AG10803 (cell line): ENCODE measurements around the gene SP110.

ENCODE experiments used
- DNase-seq: peaks from one replicate; pipeline ENCODE4 v3.0.0; 2010; ENCODE audit warnings: low read depth
- H3K4me3 ChIP-seq: 2 replicates; pipeline ENCODE4 v1.5.1; 2011; ENCODE audit warnings: mild to moderate bottlenecking, low read length, control low read depth
- TF ChIP-seq, protein P1 (sequence below): conservative IDR thresholded peaks from 2 replicates; pipeline ENCODE4 v1.5.1; 2011; ENCODE audit warnings: mild to moderate bottlenecking, low read length, control low read depth, inconsistent platforms

Gene SP110

DNA sequence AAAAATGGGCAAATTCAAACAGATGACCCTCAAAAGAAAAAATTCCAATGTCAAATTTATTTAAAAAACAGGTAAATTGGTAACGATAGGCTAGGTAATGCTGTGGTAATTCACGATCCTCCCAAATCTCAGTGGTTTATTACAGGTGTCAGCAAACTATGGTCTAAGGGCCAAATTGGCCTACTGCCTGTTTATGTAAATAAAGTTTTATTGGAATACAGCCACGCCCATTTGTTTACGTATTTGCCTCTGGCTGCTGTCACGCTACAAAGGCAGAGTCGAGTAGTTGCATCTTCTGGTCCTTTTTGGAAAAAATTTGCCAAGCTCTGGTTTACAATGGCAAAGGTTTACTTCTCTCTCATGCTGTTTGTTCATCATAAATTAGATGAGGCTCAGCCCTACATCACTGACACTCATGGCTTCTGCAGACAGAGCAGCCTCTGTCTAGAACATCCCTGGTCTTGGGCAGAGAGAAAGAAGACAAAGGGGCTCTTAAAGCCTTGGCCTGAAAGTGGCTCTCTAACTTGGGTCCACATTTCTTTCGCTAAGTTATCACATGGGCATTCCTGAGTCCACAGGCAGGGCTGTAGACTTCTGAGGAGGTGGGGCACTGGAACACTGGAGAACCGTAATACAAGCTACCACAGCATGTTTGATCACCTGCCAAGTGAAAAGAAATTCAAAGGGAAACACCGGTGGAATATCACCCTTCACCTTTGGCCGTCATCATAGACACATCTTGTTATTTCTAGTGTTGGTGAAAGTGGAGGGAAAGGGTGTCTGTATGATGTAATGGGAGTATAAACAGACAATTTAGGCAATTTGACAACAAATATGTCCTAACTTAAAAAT lies 34.8 kb downstream of the SP110 start:
- no peak overlapping the region for H3K4me3 ChIP-seq
- TF ChIP-seq, protein P1, sequence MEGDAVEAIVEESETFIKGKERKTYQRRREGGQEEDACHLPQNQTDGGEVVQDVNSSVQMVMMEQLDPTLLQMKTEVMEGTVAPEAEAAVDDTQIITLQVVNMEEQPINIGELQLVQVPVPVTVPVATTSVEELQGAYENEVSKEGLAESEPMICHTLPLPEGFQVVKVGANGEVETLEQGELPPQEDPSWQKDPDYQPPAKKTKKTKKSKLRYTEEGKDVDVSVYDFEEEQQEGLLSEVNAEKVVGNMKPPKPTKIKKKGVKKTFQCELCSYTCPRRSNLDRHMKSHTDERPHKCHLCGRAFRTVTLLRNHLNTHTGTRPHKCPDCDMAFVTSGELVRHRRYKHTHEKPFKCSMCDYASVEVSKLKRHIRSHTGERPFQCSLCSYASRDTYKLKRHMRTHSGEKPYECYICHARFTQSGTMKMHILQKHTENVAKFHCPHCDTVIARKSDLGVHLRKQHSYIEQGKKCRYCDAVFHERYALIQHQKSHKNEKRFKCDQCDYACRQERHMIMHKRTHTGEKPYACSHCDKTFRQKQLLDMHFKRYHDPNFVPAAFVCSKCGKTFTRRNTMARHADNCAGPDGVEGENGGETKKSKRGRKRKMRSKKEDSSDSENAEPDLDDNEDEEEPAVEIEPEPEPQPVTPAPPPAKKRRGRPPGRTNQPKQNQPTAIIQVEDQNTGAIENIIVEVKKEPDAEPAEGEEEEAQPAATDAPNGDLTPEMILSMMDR = no peak
- peak; percentile 28 for DNase-seq

DNA sequence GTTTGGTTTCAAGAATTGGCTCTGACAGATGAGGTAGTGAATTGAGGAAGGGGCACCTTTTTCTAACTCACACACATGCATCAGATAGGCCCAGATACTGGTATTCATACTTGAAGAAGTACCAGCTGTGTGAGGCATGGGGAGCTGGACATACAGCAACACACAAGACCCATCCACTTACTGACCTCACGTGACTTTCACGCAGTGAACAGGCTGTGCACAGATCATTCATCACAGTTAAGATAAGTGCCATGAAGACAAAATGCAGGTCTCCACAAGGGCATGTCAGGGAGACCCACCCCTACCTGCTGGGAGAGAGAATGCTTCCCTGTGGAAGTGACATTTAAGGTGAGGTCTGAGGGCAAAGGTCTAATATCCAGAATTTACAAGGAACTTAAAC lies 38.6 kb downstream of the SP110 start:
- H3K4me3 ChIP-seq = no peak overlapping the region
- TF ChIP-seq, protein P1 = no peak
- no peak for DNase-seq

DNA sequence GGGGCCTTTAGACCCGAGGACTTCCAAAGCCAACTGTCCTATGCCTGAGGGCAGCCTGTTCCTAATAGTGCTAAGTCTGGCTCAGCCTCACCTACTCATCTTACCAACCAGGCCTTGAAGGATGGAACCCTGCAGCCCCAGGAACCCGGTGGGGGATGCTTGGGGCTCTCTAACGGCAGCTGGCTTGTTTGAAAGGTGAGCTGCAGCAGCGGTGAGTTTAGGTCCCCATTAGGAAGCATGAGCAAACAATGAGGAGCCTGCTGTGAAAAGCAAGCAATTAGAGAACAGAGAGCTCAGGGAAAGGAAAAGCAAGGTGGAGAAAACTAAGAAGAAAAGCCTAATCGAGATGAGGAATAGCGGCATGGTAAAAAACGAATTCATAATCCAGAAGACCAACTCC lies 39.9 kb downstream of the SP110 start:
- DNase-seq = no peak
- TF ChIP-seq, protein P1 = no peak
- H3K4me3 ChIP-seq = no peak overlapping the region

DNA sequence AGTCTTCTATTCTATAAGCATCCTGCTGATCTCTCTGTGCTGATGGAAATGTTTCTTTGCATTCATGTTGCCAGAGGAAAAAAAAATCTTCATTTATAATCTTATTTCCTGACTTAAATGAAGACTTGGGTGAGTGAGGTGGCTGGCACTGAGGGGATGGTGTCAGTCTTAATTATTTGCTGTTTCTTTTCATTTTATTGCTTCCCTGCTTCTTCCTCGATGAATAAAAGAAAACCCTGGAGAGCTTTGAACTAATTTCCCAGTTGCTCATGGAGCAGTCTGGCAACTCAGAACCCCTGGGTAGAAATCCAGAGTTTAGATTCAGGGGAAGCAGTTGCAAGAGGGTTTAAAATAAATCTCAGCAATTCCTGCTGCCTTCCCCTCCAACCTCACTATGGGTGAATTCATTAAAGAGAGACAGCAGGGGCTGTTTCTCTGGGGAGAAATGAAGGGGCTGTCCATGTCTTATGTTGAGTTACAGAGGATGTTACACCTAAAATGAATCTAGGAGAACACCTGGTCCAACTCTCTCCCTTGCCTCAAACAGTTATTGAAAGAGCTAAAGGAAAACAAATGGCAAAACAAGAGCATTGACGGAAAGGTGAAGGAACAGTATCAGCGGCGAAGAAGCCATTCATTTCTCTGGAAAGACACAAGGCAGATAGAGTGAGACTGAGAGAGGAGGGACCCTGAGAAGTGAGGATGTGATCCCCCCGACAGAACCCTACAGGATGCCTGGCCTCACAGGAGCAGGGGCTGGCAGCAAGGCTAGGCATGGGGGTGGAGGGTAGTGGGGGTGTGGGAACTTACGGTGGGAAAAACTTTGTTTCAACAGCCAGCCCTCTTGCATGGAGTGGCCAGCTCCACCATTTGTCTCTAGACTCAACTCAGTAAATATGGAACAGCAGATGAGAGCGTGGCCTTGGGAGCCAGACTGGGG lies 41.0 kb downstream of the SP110 start:
- DNase-seq = no peak
- no peak overlapping the region for H3K4me3 ChIP-seq
- TF ChIP-seq, protein P1 = no peak

DNA sequence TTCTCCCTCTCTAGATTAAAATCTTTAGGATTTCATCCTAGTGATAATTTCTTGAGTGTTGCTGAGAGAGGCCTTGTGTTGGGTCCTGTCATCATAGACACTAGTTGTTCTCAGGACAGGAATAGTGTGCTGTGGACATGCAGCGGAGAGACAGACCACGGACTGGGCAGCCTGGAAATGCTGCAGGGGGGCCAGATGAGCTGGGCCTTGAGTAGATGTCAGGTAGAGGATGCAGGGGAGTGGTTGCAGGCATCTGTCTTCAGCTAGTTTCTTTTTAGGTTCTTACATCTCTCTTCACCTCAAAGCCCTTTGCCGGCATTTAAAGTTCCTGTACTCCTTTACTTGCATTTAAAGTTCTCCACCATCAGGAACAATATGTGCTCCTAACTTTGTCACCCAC lies 42.8 kb downstream of the SP110 start:
- H3K4me3 ChIP-seq = no peak overlapping the region
- DNase-seq = no peak
- TF ChIP-seq, protein P1 = no peak

DNA sequence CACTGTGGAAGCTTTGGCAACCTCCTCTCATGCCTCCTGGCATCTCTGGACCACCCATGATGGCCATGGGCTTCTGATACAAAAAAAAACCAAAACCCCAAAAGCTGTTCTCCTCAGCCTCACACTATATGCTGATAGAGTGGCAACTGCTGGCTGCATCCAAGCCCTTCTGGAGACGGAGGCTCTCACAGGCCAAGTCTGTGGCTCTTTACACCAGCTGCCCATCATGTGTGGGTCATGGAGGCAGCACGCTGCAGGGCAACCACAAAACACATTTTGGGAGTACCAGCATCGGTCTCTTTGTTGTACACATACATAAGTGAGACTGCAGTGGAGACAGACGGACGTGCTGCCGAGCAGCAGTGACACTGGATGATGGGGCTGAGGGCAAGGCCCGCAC lies 45.3 kb downstream of the SP110 start:
- TF ChIP-seq, protein P1 = no peak
- H3K4me3 ChIP-seq = no peak overlapping the region
- no peak for DNase-seq
